HEK293T (cell line): ENCODE measurements around the gene DAPK1.

Experiments
- CTCF ChIA-PET: fragments of 350-600 bp; formaldehyde crosslinking; extraction: SDS; loops from one replicate; lab custom pipeline; 2021; ENCODE audit warnings: antibody characterized with exemption, inconsistent platforms; lab: Yijun Ruan, JAX
- POLR2A ChIA-PET: fragments of 350-600 bp; formaldehyde crosslinking; extraction: SDS; loops from one replicate; lab custom pipeline; 2020; ENCODE audit warnings: antibody characterized with exemption, inconsistent platforms; lab: Yijun Ruan, JAX
- DNase-seq: peaks from one replicate; pipeline ENCODE4 v3.0.0; 2012; ENCODE audit warnings: mixed read lengths; ENCODE audit errors: extremely low spot score
- ARNT ChIP-seq: fragments of 450-650 bp; IDR thresholded peaks from 2 replicates; pipeline ENCODE4 v1.6.1; 2017; ENCODE audit warnings: mild to moderate bottlenecking
- BHLHE40 ChIP-seq: fragments of 450-650 bp; IDR thresholded peaks from 2 replicates; pipeline ENCODE4 v1.6.1; 2016; ENCODE audit warnings: mild to moderate bottlenecking, moderate library complexity, borderline replicate concordance
- CTBP1 ChIP-seq: fragments of 450-650 bp; IDR thresholded peaks from 2 replicates; pipeline ENCODE4 v1.6.1; 2016; ENCODE audit warnings: borderline replicate concordance
- ELF4 ChIP-seq: fragments of 450-650 bp; IDR thresholded peaks from 2 replicates; pipeline ENCODE4 v1.6.1; 2017; ENCODE audit warnings: antibody characterized with exemption
- FOXA1 ChIP-seq: fragments of 450-650 bp; IDR thresholded peaks from 2 replicates; pipeline ENCODE4 v1.6.1; 2016; ENCODE audit warnings: mild to moderate bottlenecking
- FOXK2 ChIP-seq: fragments of 450-650 bp; IDR thresholded peaks from 2 replicates; pipeline ENCODE4 v1.6.1; 2016; ENCODE audit warnings: mild to moderate bottlenecking
- FOXM1 ChIP-seq: fragments of 450-650 bp; IDR thresholded peaks from 2 replicates; pipeline ENCODE4 v1.6.1; 2017; ENCODE audit warnings: mild to moderate bottlenecking, borderline replicate concordance
- HDGF ChIP-seq: fragments of 450-650 bp; IDR thresholded peaks from 2 replicates; pipeline ENCODE4 v1.6.1; 2017; ENCODE audit warnings: antibody characterized with exemption, borderline replicate concordance
- L3MBTL2 ChIP-seq: fragments of 450-650 bp; conservative IDR thresholded peaks from 2 replicates; pipeline ENCODE4 v1.6.1; 2016; ENCODE audit warnings: mild to moderate bottlenecking
- LEF1 ChIP-seq: fragments of 450-650 bp; IDR thresholded peaks from 2 replicates; pipeline ENCODE4 v1.6.1; 2017; ENCODE audit warnings: mild to moderate bottlenecking, borderline replicate concordance
- NFRKB ChIP-seq: fragments of 450-650 bp; IDR thresholded peaks from 2 replicates; pipeline ENCODE4 v1.6.1; 2016; ENCODE audit warnings: mild to moderate bottlenecking, moderate library complexity
- PKNOX1 ChIP-seq: fragments of 450-650 bp; IDR thresholded peaks from 2 replicates; pipeline ENCODE4 v1.6.1; 2016
- SP1 ChIP-seq: fragments of 450-650 bp; IDR thresholded peaks from 2 replicates; pipeline ENCODE4 v1.6.1; 2017
- SUZ12 ChIP-seq: fragments of 450-650 bp; IDR thresholded peaks from 2 replicates; pipeline ENCODE4 v1.6.1; 2016; ENCODE audit warnings: mild to moderate bottlenecking
- TARDBP ChIP-seq: fragments of 450-650 bp; IDR thresholded peaks from 2 replicates; pipeline ENCODE4 v1.6.1; 2016
- ZNF384 ChIP-seq: fragments of 450-650 bp; IDR thresholded peaks from 2 replicates; pipeline ENCODE4 v1.6.1; 2016

DAPK1 gene

GRCh38 chr9:87572719-87573118 is 75.1 kb downstream of the DAPK1 start:
- ChIA-PET CTCF (no interaction called here), POLR2A (no interaction called here)
- TF ChIP-seq NFRKB (no peak), FOXK2 (no peak), LEF1 (no peak), PKNOX1 (no peak), FOXM1 (no peak), L3MBTL2 (no peak), ZNF384 (no peak), SP1 (no peak), CTBP1 (no peak), TARDBP (no peak), ELF4 (no peak)
- no peak for DNase-seq

DNA sequence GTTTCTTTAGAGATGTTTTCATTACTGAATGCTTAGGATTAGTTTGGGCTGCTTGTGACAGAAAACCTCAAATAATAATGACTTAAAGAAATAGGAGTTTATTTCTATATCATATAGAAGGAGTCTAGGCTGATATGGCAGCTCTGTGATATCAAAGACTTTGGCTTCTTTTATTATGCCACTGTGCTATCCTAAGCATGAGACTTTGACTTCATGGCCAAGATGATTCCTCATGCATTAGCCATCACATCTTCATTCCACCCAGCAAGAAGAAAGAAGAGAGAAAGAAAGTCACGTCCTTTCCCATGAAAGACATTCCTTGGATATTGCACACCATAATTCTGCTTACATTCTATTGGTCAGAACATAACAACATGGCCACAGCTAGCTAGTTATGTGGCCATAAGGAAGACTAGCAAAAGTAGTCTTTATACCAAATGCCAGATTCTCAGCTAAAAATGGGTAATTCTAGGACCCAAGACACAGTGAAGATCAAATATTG is 76.2 kb downstream of the DAPK1 start:
- CTCF ChIA-PET = no interaction called here
- no peak for TF ChIP-seq SP1
- TF ChIP-seq L3MBTL2 = no peak
- TF ChIP-seq FOXM1 = no peak
- TF ChIP-seq ZNF384 = no peak
- no peak for TF ChIP-seq FOXA1
- no peak for TF ChIP-seq BHLHE40
- TF ChIP-seq TARDBP = no peak
- no peak for TF ChIP-seq LEF1
- TF ChIP-seq FOXK2 = no peak
- no peak for TF ChIP-seq SUZ12
- TF ChIP-seq HDGF = no peak
- no peak for TF ChIP-seq NFRKB
- no peak for TF ChIP-seq ARNT
- no peak for TF ChIP-seq CTBP1
- no peak for TF ChIP-seq ELF4
- no peak for TF ChIP-seq PKNOX1
- POLR2A ChIA-PET = no interaction called here
- DNase-seq = no peak

- no peak for TF ChIP-seq PKNOX1
- TF ChIP-seq CTBP1 = no peak
- no peak for TF ChIP-seq FOXM1
- no peak for TF ChIP-seq LEF1
- TF ChIP-seq ELF4 = no peak
- no peak for TF ChIP-seq SP1
- no peak for TF ChIP-seq FOXA1
- TF ChIP-seq SUZ12 = no peak
- no peak for TF ChIP-seq NFRKB
- TF ChIP-seq FOXK2 = no peak
- TF ChIP-seq TARDBP = no peak
- TF ChIP-seq HDGF = no peak
- CTCF ChIA-PET = interaction anchor here (0.6 kb wide), 1 partner anchor 1218 kb away, joined by 3 read pairs; no protein-coding TSS in a partner anchor
- POLR2A ChIA-PET = no interaction called here
- no peak for DNase-seq
These were observed 80.1 kb downstream of the DAPK1 start for GRCh38 chr9:87577746-87578145.

DNA sequence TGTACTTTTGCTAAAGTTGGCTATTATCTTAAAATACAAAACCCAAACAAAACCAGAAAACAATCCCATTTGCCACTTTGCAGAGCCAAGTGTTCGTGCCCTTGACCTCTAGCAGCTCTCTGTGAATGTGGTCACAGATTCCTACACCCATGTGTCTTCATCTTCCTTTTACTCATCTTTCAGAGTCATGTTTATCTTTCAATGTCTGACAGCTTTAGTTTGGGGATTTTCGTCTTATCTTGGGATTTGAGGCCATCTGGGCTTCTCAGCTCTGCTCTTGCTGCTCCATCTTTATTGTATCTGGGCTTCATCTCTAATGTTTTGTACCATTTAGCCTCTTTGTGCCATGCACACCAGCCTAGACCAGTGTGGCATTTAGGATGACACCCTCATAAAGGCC is 81.0 kb downstream of the DAPK1 start:
- TF ChIP-seq FOXM1 (no peak), ARNT (no peak), SP1 (no peak), HDGF (no peak), PKNOX1 (no peak), CTBP1 (no peak), ELF4 (no peak), ZNF384 (no peak), TARDBP (no peak), L3MBTL2 (no peak), FOXA1 (no peak), SUZ12 (no peak), NFRKB (no peak), BHLHE40 (no peak), LEF1 (no peak), FOXK2 (no peak)
- CTCF ChIA-PET = interaction anchor here (0.6 kb wide), 1 partner anchor 1219 kb away, joined by 3 read pairs; no protein-coding TSS in a partner anchor
- DNase-seq = no peak
- POLR2A ChIA-PET = no interaction called here

- no peak for DNase-seq
- POLR2A ChIA-PET = no interaction called here
- CTCF ChIA-PET = no interaction called here
- TF ChIP-seq CTBP1 = no peak
- TF ChIP-seq ELF4 = no peak
- no peak for TF ChIP-seq L3MBTL2
- TF ChIP-seq LEF1 = no peak
- no peak for TF ChIP-seq SUZ12
- TF ChIP-seq HDGF = no peak
- TF ChIP-seq NFRKB = no peak
- TF ChIP-seq SP1 = no peak
- TF ChIP-seq PKNOX1 = no peak
- no peak for TF ChIP-seq FOXM1
- TF ChIP-seq ARNT = no peak
These were observed 82.3 kb downstream of the DAPK1 start for GRCh38 chr9:87579781-87580541.
